ENCODE data around the gene MAP3K19.

MAP3K19 gene

DNA sequence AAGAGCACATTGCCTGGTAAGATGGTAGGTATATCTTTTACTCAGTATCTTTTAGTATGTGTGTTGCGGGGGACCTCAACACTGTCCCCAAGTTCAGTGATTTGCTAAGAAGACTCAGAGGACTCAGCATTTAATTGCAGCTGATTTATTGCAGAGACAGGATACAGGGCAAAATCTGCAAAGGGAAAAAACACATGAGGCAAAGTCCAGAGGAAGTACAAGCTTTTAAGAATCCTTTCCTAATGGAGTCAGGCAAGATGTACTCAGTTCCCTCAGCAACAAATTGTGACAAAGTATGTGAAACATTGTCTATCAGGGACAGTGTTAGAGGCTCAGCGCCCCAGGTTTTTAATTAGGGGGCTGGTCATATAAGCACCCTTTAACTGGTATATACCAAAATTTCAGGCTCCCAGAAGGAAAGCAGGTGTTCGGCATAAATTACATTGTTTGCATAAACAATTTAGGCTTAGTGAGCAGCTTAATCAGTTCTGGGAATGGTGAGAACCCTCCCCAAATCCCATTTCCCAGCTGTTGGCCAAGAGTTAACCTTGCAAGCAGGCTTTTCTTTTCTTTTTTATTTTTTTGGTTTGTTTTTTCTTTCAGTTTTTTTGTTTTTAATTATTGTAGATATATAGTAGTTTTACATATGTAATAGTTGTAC lies 46.6 kb upstream of the MAP3K19 start:
- ATAC-seq, result no peak
- TF ChIP-seq BACH2 (CRISPR knock-in tag; IDR thresholded peaks at IDR 0.05; ENCODE audit: borderline replicate concordance), result no peak
- no peak for TF ChIP-seq CSDC2 (CRISPR knock-in tag; IDR thresholded peaks at IDR 0.05)

DNA sequence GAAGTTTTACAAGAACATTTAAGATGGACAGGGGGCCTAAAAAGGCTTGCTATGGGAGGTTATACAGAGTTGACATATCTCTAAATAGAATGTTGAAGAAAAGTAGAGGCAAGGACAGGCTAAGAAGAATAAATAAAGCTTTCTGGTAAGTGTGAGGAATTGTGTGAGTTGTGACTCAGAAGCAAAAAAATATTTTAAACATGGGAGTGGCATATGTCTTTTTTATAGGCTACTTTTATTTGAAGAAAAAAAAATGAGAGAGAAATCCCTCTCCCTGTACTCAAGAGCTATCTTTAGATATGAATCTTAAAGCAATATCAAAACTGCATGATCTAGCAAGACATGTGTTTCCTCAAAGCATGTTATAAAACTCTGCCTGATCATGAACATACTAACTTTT lies 45.9 kb upstream of the MAP3K19 start:
- TF ChIP-seq ISL1 (CRISPR knock-in tag; IDR thresholded peaks at IDR 0.05) (no peak), TCF4 (CRISPR knock-in tag; IDR thresholded peaks at IDR 0.05; ENCODE audit: borderline replicate concordance) (no peak), ESRRG (CRISPR knock-in tag; IDR thresholded peaks at IDR 0.05) (no peak), ZNF8 (CRISPR knock-in tag; IDR thresholded peaks at IDR 0.05) (no peak), ZNF565 (CRISPR knock-in tag; conservative IDR thresholded peaks at IDR 0.05; ENCODE audit: low read depth) (no peak), SNAI2 (CRISPR knock-in tag; IDR thresholded peaks at IDR 0.05) (no peak), PPARA (CRISPR knock-in tag; IDR thresholded peaks at IDR 0.05; ENCODE audit: borderline replicate concordance) (no peak), ZFP30 (CRISPR knock-in tag; IDR thresholded peaks at IDR 0.05) (no peak), RARB (CRISPR knock-in tag; IDR thresholded peaks at IDR 0.05) (no peak)
- TF ChIP-seq, protein P1, sequence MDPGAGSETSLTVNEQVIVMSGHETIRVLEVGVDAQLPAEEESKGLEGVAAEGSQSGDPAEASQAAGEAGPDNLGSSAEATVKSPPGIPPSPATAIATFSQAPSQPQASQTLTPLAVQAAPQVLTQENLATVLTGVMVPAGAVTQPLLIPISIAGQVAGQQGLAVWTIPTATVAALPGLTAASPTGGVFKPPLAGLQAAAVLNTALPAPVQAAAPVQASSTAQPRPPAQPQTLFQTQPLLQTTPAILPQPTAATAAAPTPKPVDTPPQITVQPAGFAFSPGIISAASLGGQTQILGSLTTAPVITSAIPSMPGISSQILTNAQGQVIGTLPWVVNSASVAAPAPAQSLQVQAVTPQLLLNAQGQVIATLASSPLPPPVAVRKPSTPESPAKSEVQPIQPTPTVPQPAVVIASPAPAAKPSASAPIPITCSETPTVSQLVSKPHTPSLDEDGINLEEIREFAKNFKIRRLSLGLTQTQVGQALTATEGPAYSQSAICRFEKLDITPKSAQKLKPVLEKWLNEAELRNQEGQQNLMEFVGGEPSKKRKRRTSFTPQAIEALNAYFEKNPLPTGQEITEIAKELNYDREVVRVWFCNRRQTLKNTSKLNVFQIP (CRISPR knock-in tag; IDR thresholded peaks at IDR 0.05; ENCODE audit: borderline replicate concordance, low read depth), result no peak
- TF ChIP-seq, protein P2, sequence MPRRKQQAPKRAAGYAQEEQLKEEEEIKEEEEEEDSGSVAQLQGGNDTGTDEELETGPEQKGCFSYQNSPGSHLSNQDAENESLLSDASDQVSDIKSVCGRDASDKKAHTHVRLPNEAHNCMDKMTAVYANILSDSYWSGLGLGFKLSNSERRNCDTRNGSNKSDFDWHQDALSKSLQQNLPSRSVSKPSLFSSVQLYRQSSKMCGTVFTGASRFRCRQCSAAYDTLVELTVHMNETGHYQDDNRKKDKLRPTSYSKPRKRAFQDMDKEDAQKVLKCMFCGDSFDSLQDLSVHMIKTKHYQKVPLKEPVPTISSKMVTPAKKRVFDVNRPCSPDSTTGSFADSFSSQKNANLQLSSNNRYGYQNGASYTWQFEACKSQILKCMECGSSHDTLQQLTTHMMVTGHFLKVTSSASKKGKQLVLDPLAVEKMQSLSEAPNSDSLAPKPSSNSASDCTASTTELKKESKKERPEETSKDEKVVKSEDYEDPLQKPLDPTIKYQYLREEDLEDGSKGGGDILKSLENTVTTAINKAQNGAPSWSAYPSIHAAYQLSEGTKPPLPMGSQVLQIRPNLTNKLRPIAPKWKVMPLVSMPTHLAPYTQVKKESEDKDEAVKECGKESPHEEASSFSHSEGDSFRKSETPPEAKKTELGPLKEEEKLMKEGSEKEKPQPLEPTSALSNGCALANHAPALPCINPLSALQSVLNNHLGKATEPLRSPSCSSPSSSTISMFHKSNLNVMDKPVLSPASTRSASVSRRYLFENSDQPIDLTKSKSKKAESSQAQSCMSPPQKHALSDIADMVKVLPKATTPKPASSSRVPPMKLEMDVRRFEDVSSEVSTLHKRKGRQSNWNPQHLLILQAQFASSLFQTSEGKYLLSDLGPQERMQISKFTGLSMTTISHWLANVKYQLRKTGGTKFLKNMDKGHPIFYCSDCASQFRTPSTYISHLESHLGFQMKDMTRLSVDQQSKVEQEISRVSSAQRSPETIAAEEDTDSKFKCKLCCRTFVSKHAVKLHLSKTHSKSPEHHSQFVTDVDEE (CRISPR knock-in tag; IDR thresholded peaks at IDR 0.05), result no peak
- TF ChIP-seq, protein P3, sequence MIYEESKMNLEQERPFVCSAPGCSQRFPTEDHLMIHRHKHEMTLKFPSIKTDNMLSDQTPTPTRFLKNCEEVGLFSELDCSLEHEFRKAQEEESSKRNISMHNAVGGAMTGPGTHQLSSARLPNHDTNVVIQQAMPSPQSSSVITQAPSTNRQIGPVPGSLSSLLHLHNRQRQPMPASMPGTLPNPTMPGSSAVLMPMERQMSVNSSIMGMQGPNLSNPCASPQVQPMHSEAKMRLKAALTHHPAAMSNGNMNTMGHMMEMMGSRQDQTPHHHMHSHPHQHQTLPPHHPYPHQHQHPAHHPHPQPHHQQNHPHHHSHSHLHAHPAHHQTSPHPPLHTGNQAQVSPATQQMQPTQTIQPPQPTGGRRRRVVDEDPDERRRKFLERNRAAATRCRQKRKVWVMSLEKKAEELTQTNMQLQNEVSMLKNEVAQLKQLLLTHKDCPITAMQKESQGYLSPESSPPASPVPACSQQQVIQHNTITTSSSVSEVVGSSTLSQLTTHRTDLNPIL (CRISPR knock-in tag; IDR thresholded peaks at IDR 0.05; ENCODE audit: low read depth), result no peak
- TF ChIP-seq, protein P4, sequence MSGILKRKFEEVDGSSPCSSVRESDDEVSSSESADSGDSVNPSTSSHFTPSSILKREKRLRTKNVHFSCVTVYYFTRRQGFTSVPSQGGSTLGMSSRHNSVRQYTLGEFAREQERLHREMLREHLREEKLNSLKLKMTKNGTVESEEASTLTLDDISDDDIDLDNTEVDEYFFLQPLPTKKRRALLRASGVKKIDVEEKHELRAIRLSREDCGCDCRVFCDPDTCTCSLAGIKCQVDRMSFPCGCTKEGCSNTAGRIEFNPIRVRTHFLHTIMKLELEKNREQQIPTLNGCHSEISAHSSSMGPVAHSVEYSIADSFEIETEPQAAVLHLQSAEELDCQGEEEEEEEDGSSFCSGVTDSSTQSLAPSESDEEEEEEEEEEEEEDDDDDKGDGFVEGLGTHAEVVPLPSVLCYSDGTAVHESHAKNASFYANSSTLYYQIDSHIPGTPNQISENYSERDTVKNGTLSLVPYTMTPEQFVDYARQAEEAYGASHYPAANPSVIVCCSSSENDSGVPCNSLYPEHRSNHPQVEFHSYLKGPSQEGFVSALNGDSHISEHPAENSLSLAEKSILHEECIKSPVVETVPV (CRISPR knock-in tag; IDR thresholded peaks at IDR 0.05), result no peak
- no peak for ATAC-seq

DNA sequence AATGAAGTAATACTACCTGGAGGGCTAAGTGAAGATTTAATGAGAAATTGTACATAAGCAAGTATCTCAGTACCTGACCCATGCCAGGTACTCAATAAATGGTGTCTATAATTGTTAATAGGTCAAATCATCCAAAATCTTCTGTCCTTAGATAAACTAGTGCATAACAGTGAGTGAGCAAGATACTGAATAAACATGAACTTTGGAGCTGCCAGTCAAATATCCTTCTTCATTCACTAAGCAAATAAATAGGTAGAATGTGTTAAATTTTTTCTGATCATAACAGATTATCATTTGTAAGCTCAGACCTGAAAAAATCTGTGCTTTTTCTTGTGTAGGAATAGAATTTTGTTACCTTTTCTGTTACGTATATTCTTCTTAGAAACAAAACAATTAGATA lies 44.4 kb upstream of the MAP3K19 start:
- no peak for ATAC-seq
- no peak for TF ChIP-seq OSR1 (CRISPR knock-in tag; IDR thresholded peaks at IDR 0.05)
- TF ChIP-seq ZNF70 (CRISPR knock-in tag; IDR thresholded peaks at IDR 0.05), result no peak
- TF ChIP-seq, protein P3 (CRISPR knock-in tag; IDR thresholded peaks at IDR 0.05; ENCODE audit: low read depth), result no peak
- TF ChIP-seq ARNTL (CRISPR knock-in tag; IDR thresholded peaks at IDR 0.05; ENCODE audit: borderline replicate concordance, low read depth), result no peak
- TF ChIP-seq TCF4 (CRISPR knock-in tag; IDR thresholded peaks at IDR 0.05; ENCODE audit: borderline replicate concordance), result no peak
- no peak for TF ChIP-seq ISL1 (CRISPR knock-in tag; IDR thresholded peaks at IDR 0.05)
- TF ChIP-seq, protein P1 (CRISPR knock-in tag; IDR thresholded peaks at IDR 0.05; ENCODE audit: borderline replicate concordance, low read depth), result no peak
- TF ChIP-seq SNAI2 (CRISPR knock-in tag; IDR thresholded peaks at IDR 0.05), result no peak
- TF ChIP-seq ESRRG (CRISPR knock-in tag; IDR thresholded peaks at IDR 0.05), result no peak

Measured in SK-N-SH treated with all-trans-retinoic acid at 6 μM for 48 hours (cell line).